Sigmoid colon (tissue), 7 donors: ENCODE measurements around the gene CCDC148. TPM values are rescaled to one million over a fixed set of nuclear protein-coding genes. Genes with fewer than 3 reads are reported as not detected.

Source experiments
- DNase-seq: peaks from one replicate; pipeline ENCODE4 v3.0.0-alpha.2; 2019
- H3K27ac ChIP-seq, 4 donors: fragments of 200-600 bp; sonication (generic); one replicate each; pipeline ENCODE4 v1.5.1; 2016 to 2019; ENCODE audit warnings: mild to moderate bottlenecking in 1 of 4
- H3K27me3 ChIP-seq, 3 donors: fragments of 200-600 bp; sonication (generic); one replicate each; pipeline ENCODE4 v1.5.1; 2019; ENCODE audit warnings: mild to moderate bottlenecking in 1 of 3
- H3K36me3 ChIP-seq, 4 donors: fragments of 200-600 bp; sonication (generic); one replicate each; pipeline ENCODE4 v1.5.1; 2016 to 2019
- H3K4me1 ChIP-seq, 4 donors: fragments of 200-600 bp; sonication (generic); one replicate each; pipeline ENCODE4 v1.5.1; 2017 to 2019
- H3K4me3 ChIP-seq, 4 donors: fragments of 200-600 bp; sonication (generic); one replicate each; pipeline ENCODE4 v1.5.1; 2017 to 2019; ENCODE audit warnings: mild to moderate bottlenecking in 2 of 4, moderate library complexity in 1 of 4
- H3K9me3 ChIP-seq, 4 donors: fragments of 200-600 bp in 3 of 4; sonication (generic) in 3 of 4; one replicate each; pipeline versions ENCODE4 v1.5.1 to v1.6.1; 2013 to 2019
- EP300 ChIP-seq, 4 donors: sonication (generic); formaldehyde crosslinking; IDR thresholded peaks; one replicate each; pipeline ENCODE4 v1.6.1; 2017; ENCODE audit warnings: antibody characterized with exemption in 4 of 4
- POLR2A ChIP-seq, 2 donors: fragments of 450-650 bp; IDR thresholded peaks; one replicate each; pipeline ENCODE4 v1.6.1; 2016; ENCODE audit warnings: antibody characterized with exemption in 2 of 2, mild to moderate bottlenecking in 2 of 2, moderate library complexity in 2 of 2
- POLR2AphosphoS5 ChIP-seq, 4 donors: sonication (generic); formaldehyde crosslinking; IDR thresholded peaks; one replicate each; pipeline ENCODE4 v1.6.1; 2017; ENCODE audit warnings: antibody characterized with exemption in 4 of 4
- WGBS, 2 donors: extraction: QIAGEN DNeasy Blood & Tissue Kit; methylation state at CpG; one replicate each; pipeline ENCODE4 v1.1.7; 2013; 5-methylcytosine and 5-hydroxymethylcytosine counted together
- intact Hi-C: fragments of 100-400 bp; cut with DNase I; formaldehyde crosslinking; loops from one replicate; pipeline ENCODE4 v1.15.1; 2023
- polyA plus RNA-seq, 3 donors: library from polyadenylated mRNA; stranded (reverse); fragments of 200-250 nt; gene quantifications; one replicate each; pipeline ENCODE4 v1.2.3, GENCODE V29; 2013
- total RNA-seq, 4 donors: library from RNA; depleted of rRNA; stranded (reverse); fragments of >200 nt; gene quantifications; one replicate each; pipeline ENCODE4 v1.1.0, GENCODE V29; 2016
- TF ChIP-seq, protein P1 (sequence below), 4 experiments: fragments of 450-650 bp in 3 of 4; fragments of 200-600 bp in 1 of 4; IDR thresholded peaks; one replicate each; pipeline ENCODE4 v1.5.1; 2016 to 2019; ENCODE audit warnings: antibody characterized with exemption in 4 of 4, mild to moderate bottlenecking in 3 of 4, moderate library complexity in 2 of 4
- donor health status: healthy with polysubstance abuse.
- donor health status: Bipolar disorder and iron deficiency.
- donor health status: healthy.

CCDC148 gene
- total and polyA plus RNA-seq, 7 donors, result 0.23 to 0.83 (median 0.36) TPM; not detected in 4

GRCh38 chr2:158182676-158183295, 273.8 kb downstream of the CCDC148 start:
- DNase-seq, result no peak
- Histone ChIP-seq H3K4me1 (no peaks in the 10 kb centered on the region), H3K36me3 (no peaks in the 10 kb centered on the region), H3K27ac (no peak overlapping the region), H3K27me3 (no peaks in the 10 kb centered on the region), H3K9me3 (no peaks in the 10 kb centered on the region), H3K4me3 (no peak overlapping the region)
- WGBS, 2 donors, result 77 to 91% methylated on average over 3 of the region's 3 CpGs
- TF ChIP-seq EP300 (IDR thresholded peaks at IDR 0.05), result no peak
- TF ChIP-seq POLR2A (IDR thresholded peaks at IDR 0.05), result no peak
- no peak for TF ChIP-seq POLR2AphosphoS5 (IDR thresholded peaks at IDR 0.05)
- TF ChIP-seq, protein P1, sequence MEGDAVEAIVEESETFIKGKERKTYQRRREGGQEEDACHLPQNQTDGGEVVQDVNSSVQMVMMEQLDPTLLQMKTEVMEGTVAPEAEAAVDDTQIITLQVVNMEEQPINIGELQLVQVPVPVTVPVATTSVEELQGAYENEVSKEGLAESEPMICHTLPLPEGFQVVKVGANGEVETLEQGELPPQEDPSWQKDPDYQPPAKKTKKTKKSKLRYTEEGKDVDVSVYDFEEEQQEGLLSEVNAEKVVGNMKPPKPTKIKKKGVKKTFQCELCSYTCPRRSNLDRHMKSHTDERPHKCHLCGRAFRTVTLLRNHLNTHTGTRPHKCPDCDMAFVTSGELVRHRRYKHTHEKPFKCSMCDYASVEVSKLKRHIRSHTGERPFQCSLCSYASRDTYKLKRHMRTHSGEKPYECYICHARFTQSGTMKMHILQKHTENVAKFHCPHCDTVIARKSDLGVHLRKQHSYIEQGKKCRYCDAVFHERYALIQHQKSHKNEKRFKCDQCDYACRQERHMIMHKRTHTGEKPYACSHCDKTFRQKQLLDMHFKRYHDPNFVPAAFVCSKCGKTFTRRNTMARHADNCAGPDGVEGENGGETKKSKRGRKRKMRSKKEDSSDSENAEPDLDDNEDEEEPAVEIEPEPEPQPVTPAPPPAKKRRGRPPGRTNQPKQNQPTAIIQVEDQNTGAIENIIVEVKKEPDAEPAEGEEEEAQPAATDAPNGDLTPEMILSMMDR (IDR thresholded peaks at IDR 0.05), result no peak
- intact Hi-C loops, result no loop called here

DNA sequence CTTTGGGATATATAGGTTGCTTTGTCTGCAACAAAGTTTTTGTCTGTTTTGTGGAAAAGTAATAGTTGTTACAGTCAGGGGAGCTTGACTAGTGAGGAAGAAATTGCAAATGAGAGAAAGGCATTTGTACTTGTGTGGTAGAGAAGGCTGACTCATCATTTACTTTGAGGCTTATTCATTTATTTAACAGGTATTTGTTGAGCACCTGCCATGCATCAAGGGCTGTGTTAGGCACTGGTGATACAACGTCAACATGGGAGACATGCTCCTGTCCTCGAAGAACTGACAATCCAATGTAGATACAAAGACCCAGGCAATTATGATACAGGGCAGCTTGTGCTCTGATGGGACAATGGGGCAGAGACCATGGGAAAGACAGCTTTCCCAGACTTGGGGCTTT, 275.4 kb downstream of the CCDC148 start:
- intact Hi-C loops, result no loop called here
- H3K4me3 ChIP-seq, result no peak overlapping the region
- H3K36me3 ChIP-seq, result no peaks in the 10 kb centered on the region

DNA sequence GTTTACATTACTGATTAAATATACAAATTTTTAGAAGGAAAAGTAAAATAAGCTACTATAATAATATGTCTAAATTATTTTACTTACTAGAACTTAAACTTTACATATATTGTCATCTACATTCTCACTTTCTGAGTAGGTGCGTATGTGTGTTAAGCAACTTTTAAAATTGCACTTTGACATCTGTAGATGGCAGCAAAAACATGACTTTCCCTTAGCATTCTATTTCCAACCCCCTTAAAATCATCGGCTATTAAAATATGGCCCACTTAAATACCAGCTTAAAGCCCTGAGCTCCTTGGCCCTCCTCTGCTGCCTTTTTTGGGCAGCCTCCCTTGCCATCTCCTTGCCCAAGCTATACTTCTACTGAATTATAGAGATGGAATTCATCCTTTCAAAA, 276.9 kb downstream of the CCDC148 start:
- Histone ChIP-seq H3K9me3 (no peaks in the 10 kb centered on the region), H3K4me3 (no peak overlapping the region), H3K36me3 (no peaks in the 10 kb centered on the region), H3K4me1 (no peaks in the 10 kb centered on the region), H3K27ac (no peak overlapping the region), H3K27me3 (no peaks in the 10 kb centered on the region)
- TF ChIP-seq POLR2A (IDR thresholded peaks at IDR 0.05) (no peak), EP300 (IDR thresholded peaks at IDR 0.05) (no peak), POLR2AphosphoS5 (IDR thresholded peaks at IDR 0.05) (no peak)
- TF ChIP-seq, protein P1 (IDR thresholded peaks at IDR 0.05), result no peak
- intact Hi-C loops, result no loop called here
- WGBS, 2 donors, result 30 to 53% methylated on average over 2 of the region's 2 CpGs
- DNase-seq, result no peak

More for the DNA sequence above, 275.4 kb downstream of the CCDC148 start:
- no peak for DNase-seq
- no peaks in the 10 kb centered on the region for H3K9me3 ChIP-seq
- TF ChIP-seq POLR2A (IDR thresholded peaks at IDR 0.05) (no peak), POLR2AphosphoS5 (IDR thresholded peaks at IDR 0.05) (no peak), EP300 (IDR thresholded peaks at IDR 0.05) (no peak)
- TF ChIP-seq, protein P1 (IDR thresholded peaks at IDR 0.05), result no peak
- no peaks in the 10 kb centered on the region for H3K27me3 ChIP-seq
- no peak overlapping the region for H3K27ac ChIP-seq
- 42 to 87% methylated on average over 2 of the region's 2 CpGs for WGBS, 2 donors
- H3K4me1 ChIP-seq, result no peaks in the 10 kb centered on the region

DNA sequence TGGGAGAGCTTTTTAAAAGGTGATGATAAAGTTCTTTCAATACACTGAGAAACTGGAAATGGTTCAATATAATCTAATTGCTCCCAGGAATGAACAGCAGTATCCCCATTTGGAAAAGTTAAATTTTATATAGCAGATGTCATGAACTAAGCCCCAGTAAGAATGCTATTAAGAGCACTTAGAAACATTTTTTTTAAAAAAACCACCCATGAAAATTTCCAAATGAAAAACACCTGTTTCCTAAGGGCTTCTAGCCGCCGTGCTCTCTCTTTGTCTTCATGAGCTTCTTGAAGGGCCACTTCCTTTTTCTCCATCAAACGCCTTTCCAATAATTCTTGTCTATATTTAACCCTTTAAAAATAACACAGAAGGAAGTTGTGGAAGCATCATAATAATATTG, 277.9 kb downstream of the CCDC148 start:
- 31 to 65% methylated on average over 3 of the region's 3 CpGs for WGBS, 2 donors
- H3K9me3 ChIP-seq, result no peaks in the 10 kb centered on the region
- no peaks in the 10 kb centered on the region for H3K27me3 ChIP-seq
- no peak overlapping the region for H3K27ac ChIP-seq
- TF ChIP-seq, protein P1 (IDR thresholded peaks at IDR 0.05), result no peak
- no peak for TF ChIP-seq POLR2AphosphoS5 (IDR thresholded peaks at IDR 0.05)
- TF ChIP-seq EP300 (IDR thresholded peaks at IDR 0.05), result no peak
- TF ChIP-seq POLR2A (IDR thresholded peaks at IDR 0.05), result no peak
- H3K4me3 ChIP-seq, result no peak overlapping the region
- H3K36me3 ChIP-seq, result no peaks in the 10 kb centered on the region
- H3K4me1 ChIP-seq, result no peaks in the 10 kb centered on the region
- DNase-seq, result no peak
- intact Hi-C loops, result no loop called here

DNA sequence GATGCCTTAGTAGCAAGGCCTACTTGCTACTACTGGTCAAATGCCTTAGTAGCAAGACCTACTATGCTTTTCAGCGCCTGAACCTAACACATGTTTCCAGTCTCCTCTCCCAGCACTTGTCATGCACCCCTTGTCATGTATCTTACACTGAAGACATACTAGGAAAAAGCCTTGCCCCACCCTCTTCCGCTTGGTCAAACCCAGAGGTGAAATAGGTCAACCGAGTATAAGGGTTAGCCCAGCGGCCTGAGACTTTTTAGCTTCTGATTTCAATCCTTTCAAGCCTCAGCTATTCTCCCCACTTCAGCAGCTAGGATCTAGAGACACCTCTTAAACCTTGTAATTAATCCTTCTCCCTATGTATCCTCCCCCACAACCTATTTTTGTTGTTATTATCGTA, 281.6 kb downstream of the CCDC148 start:
- Histone ChIP-seq H3K27me3 (no peaks in the 10 kb centered on the region), H3K36me3 (no peaks in the 10 kb centered on the region), H3K4me1 (no peaks in the 10 kb centered on the region), H3K27ac (no peak overlapping the region), H3K4me3 (no peak overlapping the region), H3K9me3 (no peaks in the 10 kb centered on the region)
- intact Hi-C loops, result no loop called here
- DNase-seq, result no peak
- WGBS, 2 donors, result 95 to 96% methylated on average over 5 of the region's 5 CpGs
- no peak for TF ChIP-seq EP300 (IDR thresholded peaks at IDR 0.05)
- TF ChIP-seq, protein P1 (IDR thresholded peaks at IDR 0.05), result no peak
- no peak for TF ChIP-seq POLR2AphosphoS5 (IDR thresholded peaks at IDR 0.05)
- TF ChIP-seq POLR2A (IDR thresholded peaks at IDR 0.05), result no peak
